NCI-H2107 treated with DMSO at 0.1 percent for 48 hours (cell line): ENCODE data around the gene BUD23.
"Not testable (repeated sequence)": the region's sequence is repeated elsewhere in the genome, so short reads cannot be mapped to it uniquely, and the experiment has no call there.

Experiments
- DNase-seq: peaks from one replicate; lab custom pipeline; 2025; ENCODE audit not compliant: unreplicated experiment; lab: John Stamatoyannopoulos, UW

BUD23 gene

DNA sequence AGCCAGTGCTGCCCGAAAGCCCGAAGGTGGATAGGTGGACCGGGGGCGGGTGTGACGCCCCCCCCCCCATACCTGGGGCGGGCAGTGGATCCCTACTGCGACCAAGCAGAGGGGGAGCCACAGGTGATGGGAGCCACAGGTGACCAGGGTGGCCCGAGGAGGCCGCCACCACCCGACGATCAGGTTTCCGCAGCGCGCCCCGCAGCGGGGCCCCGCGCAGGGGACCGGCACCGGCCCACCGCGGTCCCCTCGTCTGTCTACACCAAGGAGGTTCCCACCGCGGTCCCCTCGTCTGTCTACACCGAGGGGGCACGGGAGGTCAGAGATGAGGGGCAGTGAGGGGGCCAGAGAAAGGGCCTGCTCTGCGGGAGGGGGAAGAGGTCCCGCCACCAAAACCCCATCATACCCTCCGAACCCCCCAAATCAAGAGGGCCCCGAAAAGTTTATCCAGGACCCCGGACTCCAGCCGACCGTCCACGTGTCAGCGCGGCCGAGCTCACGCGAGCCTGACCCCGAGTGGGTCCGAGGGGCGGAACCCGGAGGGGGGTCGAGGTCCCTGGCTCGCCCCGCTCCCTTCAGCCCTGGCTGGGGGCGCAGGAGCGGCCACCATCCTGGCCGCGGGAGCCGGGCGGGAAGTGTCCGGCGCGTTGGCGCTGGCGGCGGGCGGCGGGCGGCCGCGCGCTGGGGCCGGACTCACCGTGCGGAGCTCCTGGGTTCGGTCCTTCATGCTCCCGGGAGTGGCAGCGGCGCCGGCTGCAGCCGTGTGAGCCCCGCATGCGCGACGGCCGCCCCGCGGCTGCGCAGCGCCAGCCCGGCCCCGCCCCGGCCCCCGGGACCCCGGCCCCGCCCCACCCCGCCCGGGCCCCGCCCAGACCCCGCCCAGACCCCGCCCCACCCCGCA, 35.8 kb downstream of the BUD23 start, which contains the start of gene STX1A:
Gene STX1A (minus strand): TSS at position 765 of the 901 bp plus-strand sequence. CDS start 38 bp downstream, at position 727.
- DNase-seq = peak; percentile 14

DNA sequence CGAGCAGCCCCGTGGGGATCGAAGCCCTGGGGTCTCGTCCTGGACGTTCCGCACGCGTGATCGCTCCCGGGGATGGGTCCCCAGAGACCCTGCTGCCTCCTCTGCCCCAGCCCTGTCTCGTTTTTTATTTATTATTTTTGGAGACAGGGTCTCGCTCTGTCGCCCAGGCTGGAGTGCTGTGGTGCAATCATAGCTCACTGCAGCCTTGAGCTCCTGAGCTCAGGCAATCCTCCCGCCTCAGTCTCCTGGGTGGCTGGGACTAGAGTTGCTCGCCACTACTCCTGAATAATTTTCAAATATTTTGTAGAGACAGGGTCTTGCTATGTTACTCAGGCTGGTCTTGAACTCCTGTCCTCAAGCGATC, 36.4 kb downstream of the BUD23 start:
- DNase-seq = no peak

DNA sequence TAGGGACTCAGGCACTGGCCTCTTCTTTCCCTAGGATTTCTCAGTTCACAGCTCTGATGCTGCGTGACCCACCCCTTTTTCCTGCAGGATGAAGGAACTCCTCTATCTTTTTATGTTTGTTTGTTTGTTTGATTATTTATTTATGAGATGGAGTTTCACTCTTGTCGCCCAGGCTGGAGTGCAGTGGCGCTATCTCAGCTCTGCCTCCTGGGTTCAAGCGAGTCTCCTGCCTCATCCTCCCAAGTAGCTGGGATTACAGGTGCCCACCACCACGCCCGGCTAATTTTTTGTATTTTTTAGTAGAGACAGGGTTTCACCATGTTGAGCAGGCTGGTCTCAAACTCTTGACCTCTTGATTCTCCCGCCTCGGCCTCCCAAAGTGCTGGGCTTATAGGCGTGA, 37.0 kb downstream of the BUD23 start:
- DNase-seq = not testable (repeated sequence)

DNA sequence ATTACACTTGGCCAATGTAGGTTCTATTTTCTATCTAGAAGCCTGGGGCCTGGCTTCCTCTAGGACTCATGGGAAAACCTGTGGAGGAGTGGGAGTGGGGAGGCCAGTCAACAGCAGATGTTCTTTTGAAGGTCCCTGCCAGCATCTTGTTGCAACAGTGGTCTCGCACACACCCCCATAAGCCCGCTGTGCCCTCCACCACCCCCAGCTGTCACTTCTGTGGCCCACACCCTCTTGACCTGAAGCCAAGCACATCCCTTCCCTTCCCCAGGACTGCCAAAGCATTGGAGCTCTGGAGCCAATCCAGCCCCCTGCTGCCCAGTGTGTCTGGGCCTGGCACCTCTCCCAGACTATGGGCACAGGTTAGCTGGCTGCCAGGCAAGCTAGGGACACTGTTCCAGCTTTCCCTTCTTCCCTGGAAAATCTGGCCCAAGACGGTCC, 38.0 kb downstream of the BUD23 start:
- no peak for DNase-seq

DNA sequence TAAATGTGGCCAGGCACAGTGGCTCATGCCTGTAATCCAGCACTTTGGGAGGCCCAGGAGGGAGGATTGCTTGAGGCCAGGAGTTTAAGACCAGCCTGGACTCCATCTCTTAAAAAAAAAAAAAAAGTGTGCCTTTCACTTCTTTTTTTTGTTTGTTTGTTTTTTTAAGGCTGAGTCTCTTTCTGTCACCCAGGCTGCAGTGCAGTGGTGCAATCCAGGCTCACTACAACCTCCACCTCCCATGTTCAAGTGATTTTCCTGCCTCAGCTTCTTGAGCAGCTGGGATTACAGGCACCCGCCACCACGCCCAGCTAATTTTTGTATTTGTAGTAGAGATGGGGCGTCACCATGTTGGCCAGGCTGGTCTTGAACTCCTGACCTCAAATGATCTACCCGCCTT, 38.8 kb downstream of the BUD23 start:
- not testable (repeated sequence) for DNase-seq

DNA sequence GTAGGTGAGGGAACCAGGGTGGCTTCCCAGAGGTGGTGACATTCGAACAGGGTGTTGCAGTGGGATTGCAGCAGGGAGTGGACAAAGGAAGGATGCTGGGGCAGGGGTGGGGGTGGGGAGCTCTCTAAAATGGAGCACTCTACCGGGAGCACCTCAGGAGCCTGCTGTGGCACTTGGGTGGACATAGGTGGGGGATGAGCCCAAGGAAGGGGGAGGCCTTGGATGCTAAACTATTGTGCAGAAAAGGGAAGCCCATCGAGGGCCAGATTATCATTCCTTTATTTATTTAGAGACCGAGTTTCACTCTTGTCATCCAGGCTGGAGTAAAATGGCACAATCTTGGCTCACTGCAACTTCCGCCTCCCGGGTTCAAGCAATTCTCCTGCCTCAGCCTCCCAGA, 39.4 kb downstream of the BUD23 start:
- no peak for DNase-seq

DNA sequence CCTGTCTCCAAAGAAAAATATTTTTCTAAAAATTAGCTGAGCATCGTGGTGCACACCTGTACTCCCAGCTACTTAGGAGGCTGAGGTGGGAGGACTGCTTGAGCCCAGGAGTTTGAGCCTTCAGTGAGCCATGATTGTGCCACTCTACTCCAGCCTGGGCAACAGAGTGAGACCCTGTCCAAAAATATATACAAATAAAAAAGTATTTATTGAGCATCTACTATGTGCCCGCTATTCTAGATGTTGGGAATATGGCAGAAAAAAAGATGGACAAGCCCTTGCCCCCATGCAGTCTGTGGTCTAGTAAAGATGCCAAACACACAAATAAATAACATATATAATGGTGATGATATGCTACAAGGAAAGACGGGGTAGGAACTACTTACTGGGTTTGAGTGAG, 40.4 kb downstream of the BUD23 start:
- no peak for DNase-seq

DNA sequence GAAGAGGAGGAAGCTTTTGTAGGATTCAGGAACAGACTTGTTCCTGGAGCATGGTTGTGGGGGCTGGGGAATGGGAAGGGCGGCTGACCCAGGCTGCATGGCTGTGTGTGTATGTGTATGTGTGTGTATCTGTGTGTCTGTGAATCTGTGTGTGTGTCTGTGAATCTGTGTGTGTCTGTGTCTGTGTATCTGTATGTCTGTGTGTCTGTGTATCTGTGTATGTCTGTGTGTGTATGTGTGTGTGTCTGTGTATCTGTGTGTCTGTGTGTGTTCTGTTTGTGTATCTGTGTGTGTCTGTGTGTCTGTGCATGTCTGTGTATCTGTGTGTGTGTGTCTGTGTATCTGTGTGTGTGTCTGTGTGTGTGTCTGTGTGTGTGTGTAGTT, 42.7 kb downstream of the BUD23 start:
- DNase-seq = no peak

DNA sequence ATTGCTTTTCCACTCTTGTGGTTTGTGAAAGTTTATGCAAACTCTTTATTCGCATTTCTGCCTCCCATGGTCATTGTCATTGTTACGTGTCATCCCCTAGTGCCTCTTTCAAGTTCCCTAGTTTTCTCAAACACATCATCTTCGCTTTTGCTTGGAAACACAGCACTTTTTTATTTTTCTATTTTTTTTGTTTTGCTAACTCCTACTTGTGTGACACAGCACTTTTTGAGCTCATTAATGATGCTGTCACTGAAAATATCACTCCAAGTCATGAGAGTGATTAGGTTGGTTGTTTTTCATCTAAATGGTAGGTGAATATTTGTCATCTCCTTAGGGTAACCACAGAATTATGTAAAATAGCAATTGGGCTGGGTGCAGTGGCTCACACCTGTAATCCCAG, 44.6 kb downstream of the BUD23 start:
- no peak for DNase-seq

DNA sequence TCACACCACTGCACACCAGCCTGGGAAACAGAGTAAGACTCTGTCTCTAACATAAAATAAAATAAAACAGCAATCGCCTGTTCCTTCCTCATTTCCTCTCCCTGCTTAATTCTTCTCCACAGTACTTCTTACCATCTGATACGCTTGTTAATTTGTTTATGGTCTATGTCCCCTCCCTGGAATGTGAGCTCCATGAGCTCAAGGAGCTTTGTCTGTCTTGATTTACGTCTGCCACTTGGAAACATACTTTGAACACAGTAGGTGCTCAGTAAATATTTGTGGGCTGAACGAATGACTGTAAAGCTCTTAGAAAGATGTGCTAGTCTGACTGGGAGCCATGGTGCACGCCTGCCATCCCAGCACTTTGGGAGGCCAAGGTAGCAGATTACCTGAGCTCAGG, 45.2 kb downstream of the BUD23 start:
- no peak for DNase-seq

DNA sequence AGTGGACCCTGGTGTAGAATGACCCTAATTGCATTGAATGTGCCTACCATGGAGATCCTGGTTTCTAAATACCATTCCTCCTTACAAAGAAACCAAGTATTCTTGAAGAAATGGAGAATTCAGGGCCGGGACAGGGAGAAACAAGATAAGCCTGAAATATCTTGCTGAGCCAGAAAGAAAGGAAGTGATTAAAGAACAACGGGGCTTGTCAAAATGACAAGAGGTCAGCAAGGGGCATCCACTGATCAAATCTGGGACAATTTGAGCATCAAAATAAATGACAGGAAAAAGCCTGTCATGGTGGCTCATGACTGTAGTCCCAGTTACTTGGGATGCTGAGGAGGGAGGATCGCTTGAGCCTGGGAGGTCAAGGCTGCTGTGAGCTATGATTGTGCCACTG, 47.1 kb downstream of the BUD23 start:
- no peak for DNase-seq

DNA sequence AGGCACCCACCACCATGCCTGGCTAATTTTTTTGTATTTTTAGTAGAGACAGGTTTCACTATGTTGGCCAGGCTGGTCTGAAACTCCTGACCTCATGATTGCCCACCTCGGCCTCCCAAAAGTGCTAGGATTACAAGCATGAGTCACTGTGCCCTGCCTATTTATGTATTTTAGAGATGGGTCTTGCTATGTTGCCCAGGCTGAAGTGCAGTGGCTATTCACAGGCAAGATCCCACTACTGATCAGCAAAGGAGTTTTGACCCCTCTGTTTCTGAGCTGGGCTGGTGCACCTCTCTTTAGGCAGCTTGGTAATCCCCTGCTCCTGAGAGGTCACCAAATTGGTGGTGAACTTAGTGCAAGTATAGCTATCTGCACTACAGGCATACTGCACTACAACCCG, 49.0 kb downstream of the BUD23 start:
- no peak for DNase-seq

DNA sequence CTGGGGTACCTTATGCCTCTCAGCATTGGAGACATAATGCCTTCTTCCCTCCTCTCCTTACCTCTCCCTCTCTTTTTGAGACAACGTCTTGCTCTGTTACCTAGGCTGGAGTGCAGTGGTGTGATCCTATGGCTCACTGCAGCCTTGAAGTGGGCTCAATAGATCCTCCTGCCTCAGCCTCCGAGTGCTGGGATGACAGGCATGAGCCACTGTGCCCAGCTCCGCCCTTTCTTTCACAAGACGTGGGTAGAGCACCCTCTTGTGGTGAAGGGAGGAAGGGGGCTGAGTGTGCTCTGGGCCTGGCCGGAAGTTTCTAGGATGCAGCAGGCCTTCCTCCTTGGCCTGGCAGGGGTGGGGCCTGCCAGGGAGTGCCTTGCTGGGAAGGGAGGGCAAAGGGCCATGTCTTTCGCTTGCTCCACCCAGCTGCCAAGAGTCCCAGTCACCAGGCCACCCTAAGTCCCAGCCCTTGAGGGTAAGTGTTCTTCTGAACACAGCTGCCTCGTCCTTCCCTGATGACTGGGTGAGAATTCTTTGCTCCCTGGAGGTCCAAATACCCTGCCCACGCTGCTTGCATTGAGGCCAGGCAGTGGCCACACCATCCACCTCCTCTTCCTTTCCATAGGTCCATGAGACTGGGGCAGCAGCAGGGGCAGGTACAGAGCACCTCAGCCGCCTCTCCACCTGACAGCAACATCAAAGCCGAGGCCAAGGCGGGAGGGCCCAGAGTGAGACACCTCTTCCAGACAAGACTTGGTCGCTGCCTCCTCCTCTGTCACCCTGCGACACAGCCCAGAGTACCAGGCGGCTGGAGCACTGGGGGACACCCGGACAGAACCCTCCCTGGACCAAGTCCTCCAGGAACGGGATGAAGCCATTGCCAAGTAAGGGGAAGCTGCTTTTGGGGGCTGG, 51.5 kb downstream of the BUD23 start:
- peak; percentile 89 for DNase-seq

DNA sequence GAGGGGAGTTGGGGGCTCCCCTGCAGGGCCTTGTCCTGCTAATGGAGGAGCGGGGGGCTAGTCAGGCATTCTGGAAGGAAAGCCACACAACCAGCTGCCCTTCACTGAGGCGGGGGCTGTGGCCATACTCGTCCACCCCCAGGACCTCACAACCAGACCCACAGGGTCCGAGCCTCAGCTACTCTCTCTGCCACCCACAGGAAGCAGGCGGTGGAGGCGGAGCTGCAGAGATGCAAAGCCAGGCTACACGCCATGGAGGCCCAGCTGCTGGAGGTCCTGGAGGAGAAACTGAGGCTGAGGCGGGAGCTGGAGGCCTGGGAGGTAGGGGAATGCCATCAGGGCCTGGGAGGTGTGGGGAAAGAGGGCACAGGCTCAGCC, 52.1 kb downstream of the BUD23 start:
- DNase-seq = no peak

DNA sequence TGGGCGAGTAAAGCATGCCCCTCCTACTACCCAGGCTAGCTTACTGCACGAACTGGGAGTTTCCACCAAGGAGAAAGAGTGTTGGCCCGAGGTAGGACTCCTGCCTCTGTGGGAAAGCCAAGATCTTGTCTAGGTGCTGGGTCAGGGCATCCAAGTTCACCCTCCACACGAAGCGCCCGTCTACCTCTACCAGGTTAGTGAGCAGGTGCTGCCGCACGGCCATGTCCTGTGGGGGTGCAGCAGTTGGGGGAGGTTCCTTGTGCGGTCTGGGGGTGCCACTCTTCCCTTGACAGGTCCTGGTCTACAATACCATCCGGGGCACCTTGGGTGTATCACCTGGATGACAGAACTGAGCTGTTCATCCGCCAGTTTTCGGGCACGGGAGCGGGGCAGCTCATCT, 53.5 kb downstream of the BUD23 start:
- DNase-seq = no peak

DNA sequence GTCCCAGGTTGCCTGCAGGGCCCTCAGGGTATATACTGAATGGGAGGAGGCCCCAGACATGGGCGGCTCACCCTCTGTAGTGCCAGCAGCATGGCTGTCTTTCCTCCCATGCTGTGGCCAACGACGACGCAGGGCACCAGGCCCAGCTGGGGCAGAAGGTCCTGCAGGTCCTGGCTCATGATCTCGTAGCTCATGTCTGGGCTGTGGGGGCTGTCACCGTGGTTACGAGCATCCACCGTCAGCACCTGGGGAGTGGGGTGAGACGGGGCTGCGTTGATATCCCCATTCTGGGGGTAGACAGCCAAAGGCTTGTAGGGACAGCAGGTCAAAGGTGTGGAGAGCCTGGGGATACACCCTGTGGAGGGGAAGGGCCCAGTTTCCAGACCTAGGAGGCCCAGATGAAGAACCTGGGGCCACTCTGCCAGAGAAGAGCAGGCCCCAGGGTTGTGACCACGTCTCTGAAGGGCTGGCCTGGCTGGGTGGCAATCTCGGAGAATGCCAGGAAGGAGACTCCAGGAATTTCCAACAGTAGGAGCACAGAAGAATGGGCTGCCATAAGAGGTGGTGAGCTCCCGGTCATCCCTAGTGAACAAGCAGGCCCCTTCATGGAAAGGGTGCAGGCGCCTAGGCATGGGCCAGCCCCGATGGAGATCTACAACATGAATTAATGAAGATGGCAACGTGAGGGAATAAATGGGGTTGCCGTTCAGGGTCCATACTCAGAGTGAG, 54.3 kb downstream of the BUD23 start:
- no peak for DNase-seq

DNA sequence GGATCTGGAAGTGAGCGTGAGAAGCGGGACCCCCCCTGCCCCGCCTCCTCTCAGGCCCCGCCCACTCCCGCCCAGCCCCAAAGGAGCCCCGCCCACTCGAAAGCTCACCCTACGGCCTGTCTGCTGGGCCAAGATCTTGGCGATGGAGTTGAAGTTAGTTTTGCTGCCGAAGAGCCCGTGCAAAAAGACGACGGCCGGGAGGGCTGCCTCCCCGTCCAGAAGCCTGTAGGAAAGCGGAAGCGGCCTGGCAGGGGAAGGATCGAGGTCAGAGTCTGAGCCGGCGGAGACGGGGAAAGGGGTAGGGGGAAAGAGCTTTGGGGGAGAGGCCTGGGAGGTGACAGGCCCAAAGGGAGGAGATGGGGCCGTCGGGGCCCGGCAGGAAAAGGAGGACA, 54.8 kb downstream of the BUD23 start:
- peak; percentile 25 for DNase-seq

DNA sequence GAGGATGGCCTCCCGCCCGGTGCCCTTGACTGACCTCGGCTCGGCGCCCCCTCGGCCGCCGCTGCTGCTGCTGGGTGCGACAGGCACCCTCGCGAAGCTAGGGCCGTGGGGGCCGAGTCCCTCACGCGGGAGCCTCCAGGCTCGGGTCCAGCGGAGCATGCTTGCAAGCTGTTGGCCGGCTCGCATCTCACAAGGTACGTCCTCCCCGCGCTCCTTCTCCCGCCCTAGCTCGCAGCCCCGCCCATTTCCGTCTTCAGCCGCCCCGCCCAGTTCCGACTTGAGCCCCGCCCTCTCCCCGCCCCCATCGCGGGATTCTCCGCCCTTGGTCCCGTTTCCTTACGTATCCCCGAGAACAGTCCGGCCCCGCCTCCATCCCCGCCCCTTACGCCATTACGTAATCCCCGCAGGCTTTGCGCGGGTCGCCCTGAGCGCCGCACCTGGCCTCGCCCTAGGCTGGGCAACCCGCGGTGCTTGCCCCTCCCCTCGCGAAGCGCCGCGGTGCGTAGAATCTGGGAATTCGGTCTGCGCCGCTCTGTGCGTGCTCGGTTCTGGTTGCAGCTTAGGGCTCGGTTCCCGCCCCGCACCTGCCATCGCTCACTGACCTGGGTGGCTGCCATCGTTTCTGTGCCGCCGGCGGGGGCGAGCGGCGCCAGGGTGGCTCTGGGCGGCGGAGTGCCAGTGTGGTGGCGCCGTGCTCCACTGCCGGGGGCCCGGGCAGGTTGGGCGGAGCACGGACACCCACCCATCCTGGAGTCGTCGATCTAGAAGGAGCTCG, 55.4 kb downstream of the BUD23 start, which contains the start of gene ABHD11:
Gene ABHD11 (minus strand): TSS at position 191 of the 775 bp plus-strand sequence. CDS start 32 bp downstream, at position 159.
- peak; percentile 99 for DNase-seq

DNA sequence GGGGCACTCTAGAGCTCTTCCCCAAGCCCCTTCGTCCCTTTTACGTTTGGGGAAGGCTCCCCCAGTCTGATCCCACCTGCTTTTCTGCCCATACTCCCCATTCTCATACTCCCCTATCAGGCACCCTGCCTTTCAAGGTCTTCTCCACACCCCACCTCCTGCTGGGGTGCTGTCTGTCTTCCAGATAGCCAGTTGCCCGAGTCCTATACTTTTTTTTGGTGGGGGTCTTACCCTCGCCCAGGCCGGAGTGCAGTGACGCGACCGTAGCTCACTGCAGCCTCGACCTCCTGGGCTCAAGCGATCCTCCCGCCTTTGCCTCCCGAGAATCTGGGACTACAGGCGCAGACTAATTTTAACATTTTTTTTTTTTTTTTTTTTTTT, 56.0 kb downstream of the BUD23 start:
- no peak for DNase-seq

DNA sequence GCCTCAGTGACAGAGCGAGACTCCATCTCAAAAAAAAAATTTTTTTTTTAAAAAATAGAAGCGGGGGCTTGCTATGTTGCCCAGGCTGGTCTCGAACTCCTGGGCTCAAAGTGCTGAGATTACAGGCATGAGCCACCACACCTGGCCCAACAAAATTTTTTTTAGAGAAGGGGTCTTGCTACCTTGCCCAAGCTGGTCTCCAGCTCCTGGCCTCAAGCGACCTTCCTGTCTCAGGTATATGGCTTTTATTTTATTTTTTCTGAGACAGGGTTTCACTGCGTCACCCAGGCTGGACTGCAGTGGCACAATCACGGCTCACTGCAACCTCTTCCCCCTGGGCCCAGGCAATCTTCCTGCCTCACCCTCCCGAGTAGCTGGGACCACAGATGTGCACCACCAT, 56.8 kb downstream of the BUD23 start:
- no peak for DNase-seq
